Suprapubic skin (tissue), 4 donors: ENCODE results near the gene TIPARP. TPM values are rescaled to one million over a fixed set of nuclear protein-coding genes. Genes with fewer than 3 reads are reported as not detected.

Experiments used
- DNase-seq, 2 donors: peaks; one replicate each; pipeline ENCODE4 v3.0.0-alpha.2; 2019; ENCODE audit warnings: low spot score in 2 of 2
- H3K27ac ChIP-seq: fragments of 200-600 bp; sonication (generic); one replicate; pipeline ENCODE4 v1.5.1; 2019
- H3K27me3 ChIP-seq: fragments of 200-600 bp; sonication (generic); one replicate; pipeline ENCODE4 v1.5.1; 2019
- H3K36me3 ChIP-seq: fragments of 200-600 bp; sonication (generic); one replicate; pipeline ENCODE4 v1.5.1; 2019
- H3K4me1 ChIP-seq: fragments of 200-600 bp; sonication (generic); one replicate; pipeline ENCODE4 v1.5.1; 2019
- H3K4me3 ChIP-seq: fragments of 200-600 bp; sonication (generic); one replicate; pipeline ENCODE4 v1.5.1; 2019; ENCODE audit warnings: mild to moderate bottlenecking
- H3K9me3 ChIP-seq: fragments of 200-600 bp; sonication (generic); one replicate; pipeline ENCODE4 v1.5.1; 2019
- CTCF ChIP-seq, 2 donors: fragments of 200-600 bp in 1 of 2; fragments of 450-650 bp in 1 of 2; sonication (generic) in 1 of 2; IDR thresholded peaks; one replicate each; pipeline ENCODE4 v1.5.1; 2016 to 2019; ENCODE audit warnings: antibody characterized with exemption in 2 of 2, mild to moderate bottlenecking in 1 of 2, moderate library complexity in 1 of 2
- EP300 ChIP-seq: sonication (generic); formaldehyde crosslinking; IDR thresholded peaks from one replicate; pipeline ENCODE4 v1.6.1; 2017; ENCODE audit warnings: antibody characterized with exemption
- POLR2A ChIP-seq, 2 donors: fragments of 450-650 bp; IDR thresholded peaks; one replicate each; pipeline ENCODE4 v1.6.1; 2017; ENCODE audit warnings: antibody characterized with exemption in 2 of 2, mild to moderate bottlenecking in 2 of 2, moderate library complexity in 2 of 2
- POLR2AphosphoS5 ChIP-seq, 3 donors: sonication (generic); formaldehyde crosslinking; IDR thresholded peaks; one replicate each; pipeline ENCODE4 v1.6.1; 2017; ENCODE audit warnings: antibody characterized with exemption in 3 of 3
- WGBS: methylation state at CpG from one replicate; pipeline ENCODE4 v1.1.5; 2018; 5-methylcytosine and 5-hydroxymethylcytosine counted together
- total RNA-seq, 4 donors: library from RNA; depleted of rRNA; stranded (reverse); fragments of >200 nt; gene quantifications; one replicate each; pipeline ENCODE4 v1.1.0, GENCODE V29; 2016

The TIPARP gene
- total RNA-seq, 4 donors from 2014 or later: 85.5 to 152 (median 140) TPM

GRCh38 chr3:156682963-156683362, 8.6 kb downstream of the TIPARP start:
- H3K4me3 ChIP-seq: no peak overlapping the region
- no peaks in the 10 kb centered on the region for H3K9me3 ChIP-seq
- H3K4me1 ChIP-seq: peaks cover 96% of the 10 kb centered on the region
- peaks cover 20% of the 10 kb centered on the region for H3K36me3 ChIP-seq
- H3K27me3 ChIP-seq: no peaks in the 10 kb centered on the region
- no peak for DNase-seq
- no peak overlapping the region for H3K27ac ChIP-seq
- no peak for TF ChIP-seq POLR2A (IDR thresholded peaks at IDR 0.05)
- no peak for TF ChIP-seq CTCF (IDR thresholded peaks at IDR 0.05)
- no peak for TF ChIP-seq POLR2AphosphoS5 (IDR thresholded peaks at IDR 0.05)
- TF ChIP-seq EP300: no peak

- WGBS: 50% methylated on average over 2 of the region's 2 CpGs
- H3K4me3 ChIP-seq: no peak overlapping the region
- TF ChIP-seq POLR2A (IDR thresholded peaks at IDR 0.05): no peak
- no peak for TF ChIP-seq EP300
- no peak for TF ChIP-seq POLR2AphosphoS5 (IDR thresholded peaks at IDR 0.05)
- no peak for TF ChIP-seq CTCF (IDR thresholded peaks at IDR 0.05)
Measured at GRCh38 chr3:156685198-156685597, 10.8 kb downstream of the TIPARP start.

GRCh38 chr3:156685752-156686151, 11.4 kb downstream of the TIPARP start:
- H3K36me3 ChIP-seq: no peaks in the 10 kb centered on the region
- H3K27ac ChIP-seq: no peak overlapping the region
- DNase-seq: no peak
- TF ChIP-seq POLR2AphosphoS5 (IDR thresholded peaks at IDR 0.05): no peak
- no peak for TF ChIP-seq POLR2A (IDR thresholded peaks at IDR 0.05)
- no peak for TF ChIP-seq CTCF (IDR thresholded peaks at IDR 0.05)
- no peak for TF ChIP-seq EP300
- no peaks in the 10 kb centered on the region for H3K9me3 ChIP-seq
- no peak overlapping the region for H3K4me3 ChIP-seq
- H3K4me1 ChIP-seq: peaks cover 96% of the 10 kb centered on the region
- no peaks in the 10 kb centered on the region for H3K27me3 ChIP-seq

More at GRCh38 chr3:156685198-156685597, 10.8 kb downstream of the TIPARP start:
- Histone ChIP-seq H3K27me3 (no peaks in the 10 kb centered on the region), H3K9me3 (no peaks in the 10 kb centered on the region), H3K4me1 (peaks cover 96% of the 10 kb centered on the region), H3K27ac (no peak overlapping the region), H3K36me3 (no peaks in the 10 kb centered on the region)
- DNase-seq: no peak

- TF ChIP-seq POLR2AphosphoS5 (IDR thresholded peaks at IDR 0.05): no peak
- no peak for TF ChIP-seq CTCF (IDR thresholded peaks at IDR 0.05)
- no peak for TF ChIP-seq EP300
- no peak for TF ChIP-seq POLR2A (IDR thresholded peaks at IDR 0.05)
- Histone ChIP-seq H3K27ac (no peak overlapping the region), H3K4me1 (peaks cover 96% of the 10 kb centered on the region)
Measured at GRCh38 chr3:156687023-156687422, 12.6 kb downstream of the TIPARP start.

GRCh38 chr3:156688632-156689452, 14.5 kb downstream of the TIPARP start:
- TF ChIP-seq POLR2AphosphoS5 (IDR thresholded peaks at IDR 0.05): no peak
- TF ChIP-seq POLR2A (IDR thresholded peaks at IDR 0.05): no peak
- TF ChIP-seq EP300: no peak
- no peak for TF ChIP-seq CTCF (IDR thresholded peaks at IDR 0.05)
- Histone ChIP-seq H3K4me1 (peaks cover 86% of the 10 kb centered on the region), H3K4me3 (no peak overlapping the region), H3K9me3 (no peaks in the 10 kb centered on the region), H3K27ac (no peak overlapping the region), H3K36me3 (no peaks in the 10 kb centered on the region), H3K27me3 (no peaks in the 10 kb centered on the region)
- no peak for DNase-seq
- 77% methylated on average over 7 of the region's 7 CpGs for WGBS

More at GRCh38 chr3:156687023-156687422, 12.6 kb downstream of the TIPARP start:
- no peak overlapping the region for H3K4me3 ChIP-seq
- no peaks in the 10 kb centered on the region for H3K9me3 ChIP-seq
- H3K27me3 ChIP-seq: no peaks in the 10 kb centered on the region
- DNase-seq: no peak
- H3K36me3 ChIP-seq: no peaks in the 10 kb centered on the region
